Naive thymus-derived CD8-positive, alpha-beta T cell (primary cell): ENCODE results near the gene UBE2D3. TPM values are rescaled to one million over a fixed set of nuclear protein-coding genes. Genes with fewer than 3 reads are reported as not detected.
A peak's percentile ranks its signal among the peaks of the same experiment; 100 is the strongest.
"Not testable (repeated sequence)": the region's sequence is repeated elsewhere in the genome, so short reads cannot be mapped to it uniquely, and the experiment has no call there.

ENCODE experiments used
- ATAC-seq, 2 donors: fragments of 150-1000 bp; cut with Tn5 transposase in 1 of 2; sonication (Bioruptor Pico), chemical (Tn5 transposase) in 1 of 2; 1 replicate in 1 of 2; 2 replicates in 1 of 2; pipeline ENCODE4 v1.10.0; 2021; ENCODE audit warnings: mild to moderate bottlenecking in 2 of 2, moderate library complexity in 2 of 2
- POLR2A ChIA-PET: fragments of 350-600 bp; sonication (Branson Sonifier 250); formaldehyde crosslinking; loops from one replicate; lab custom pipeline; 2021; ENCODE audit warnings: antibody characterized with exemption; lab: Charles Lee
- DNase-seq, 10 donors: peaks; one replicate each; pipeline versions ENCODE4 v3.0.0 to v3.0.0-alpha.2; 2020 to 2022
- H3K27ac Mint-ChIP-seq, 10 donors: one replicate each; pipeline ENCODE4 v1.8.0; 2020 to 2022; ENCODE audit warnings: mild to moderate bottlenecking in 10 of 10, mixed read lengths in 10 of 10, moderate library complexity in 4 of 10, inconsistent platforms in 1 of 10
- H3K27me3 Mint-ChIP-seq, 5 donors: one replicate each; pipeline ENCODE4 v1.8.0; 2021 to 2022; ENCODE audit warnings: mixed read lengths in 5 of 5
- H3K36me3 Mint-ChIP-seq, 3 donors: one replicate each; pipeline ENCODE4 v1.8.0; 2020 to 2022; ENCODE audit warnings: mixed read lengths in 3 of 3, mild to moderate bottlenecking in 2 of 3, inconsistent platforms in 1 of 3
- H3K4me1 Mint-ChIP-seq, 4 donors: one replicate each; pipeline ENCODE4 v1.8.0; 2021 to 2022; ENCODE audit warnings: mixed read lengths in 4 of 4
- H3K4me3 Mint-ChIP-seq, 10 donors: one replicate each; pipeline ENCODE4 v1.8.0; 2020 to 2022; ENCODE audit warnings: mild to moderate bottlenecking in 10 of 10, mixed read lengths in 10 of 10, moderate library complexity in 6 of 10, inconsistent platforms in 1 of 10
- H3K9me3 Mint-ChIP-seq, 9 donors: one replicate each; pipeline ENCODE4 v1.8.0; 2020 to 2022; ENCODE audit warnings: mixed read lengths in 9 of 9, mild to moderate bottlenecking in 3 of 9, inconsistent platforms in 1 of 9, moderate library complexity in 1 of 9
- polyA plus RNA-seq, 3 donors: library from polyadenylated mRNA; unstranded; fragments of 300-500 nt; fragmentation: Illumina TruSeq; gene quantifications; one replicate each; pipeline ENCODE4 v1.2.3, GENCODE V29; 2021
- total RNA-seq, 8 experiments: library from RNA in 2 of 8; stranded (reverse) in 2 of 8; gene quantifications; one replicate each; pipeline ENCODE4 v1.2.3 and lab custom pipeline; 2021 to 2026

The UBE2D3 gene
- total RNA-seq (100 to 1,000 TPM; 385 to 400 TPM), polyA plus RNA-seq (100 to 1,000 TPM; 415 to 475 (median 426) TPM), total RNA-seq (lab: John Stamatoyannopoulos, UW) (403 to 587 (median 448) reads per million in 6 experiments)

- peaks cover 0 to 5% (median 0%) of the 10 kb centered on the region in 5 donors for H3K27me3 Mint-ChIP-seq
- POLR2A ChIA-PET, result interaction anchor here (0.5 to 7.7 kb wide), 38 partner anchors 9 to 1480 kb away, joined by 3 to 237 read pairs (median 5); partner anchors contain the start of genes BDH2, CISD2, MANBA and NFKB1
- ATAC-seq, result peak; percentile 49
- DNase-seq, result peak in 9 of 10 donors; percentile 88 to 98 (median 94)
- H3K27ac Mint-ChIP-seq, result no peak within 1 kb of the TSS
- H3K4me3 Mint-ChIP-seq, result no peak within 1 kb of the TSS
- no peaks in the 10 kb centered on the region for H3K9me3 Mint-ChIP-seq
- peaks cover 19 to 43% (median 38%) of the 10 kb centered on the region in 4 donors for H3K4me1 Mint-ChIP-seq
- peaks cover 0 to 21% (median 12%) of the 10 kb centered on the region in 3 donors for H3K36me3 Mint-ChIP-seq
These were observed at the start of gene UBE2D3 for GRCh38 chr4:102826890-102827673. Gene UBE2D3, minus strand, starts transcription at chr4:102827551. Its CDS starts 1,043 bp downstream, at chr4:102826508.

GRCh38 chr4:102871772-102872171 lies 44.4 kb upstream of the UBE2D3 start:
- ATAC-seq (no peak), DNase-seq (no peak)
- peaks cover 19 to 54% (median 40%) of the 10 kb centered on the region in 4 donors for H3K4me1 Mint-ChIP-seq
- H3K27ac Mint-ChIP-seq, result peak overlapping the region in 1 of 10 donors; percentile 35
- POLR2A ChIA-PET, result interaction anchor here (1.8 kb wide), 1 partner anchor 44 kb away, joined by 4 read pairs; the partner anchor contains the start of gene UBE2D3
- peaks cover 5 to 30% (median 17%) of the 10 kb centered on the region in 3 donors for H3K36me3 Mint-ChIP-seq
- no peak overlapping the region for H3K4me3 Mint-ChIP-seq
- H3K9me3 Mint-ChIP-seq, result peaks cover 0 to 3% (median 0%) of the 10 kb centered on the region in 9 donors
- no peaks in the 10 kb centered on the region for H3K27me3 Mint-ChIP-seq

- Mint-ChIP-seq H3K4me3 (peak overlapping the region; percentile 85 to 99 (median 97)), H3K27me3 (no peaks in the 10 kb centered on the region), H3K27ac (peak overlapping the region; percentile 95 to 100 (median 99)), H3K9me3 (no peaks in the 10 kb centered on the region), H3K36me3 (peaks cover under 1 to 9% (median 8%) of the 10 kb centered on the region in 3 donors), H3K4me1 (peaks cover 16 to 71% (median 50%) of the 10 kb centered on the region in 4 donors)
- ATAC-seq (peak; percentile 42 to 44), DNase-seq (no peak)
- POLR2A ChIA-PET, result interaction anchor here (0.6 to 5.0 kb wide), 17 partner anchors 15 to 525 kb away, joined by 3 to 237 read pairs (median 4); partner anchors contain the start of genes MANBA, SLC39A8, SLC9B2 and UBE2D3
These were observed 42.3 kb upstream of the UBE2D3 start for GRCh38 chr4:102869569-102870197.

GRCh38 chr4:102868781-102869568 lies 41.6 kb upstream of the UBE2D3 start, which contains the start of gene CISD2:
Gene CISD2, plus strand, starts transcription at chr4:102868992. Its CDS starts 93 bp downstream, at chr4:102869085.
- no peaks in the 10 kb centered on the region for H3K9me3 Mint-ChIP-seq
- H3K4me3 Mint-ChIP-seq, result peak within 1 kb of the TSS; percentile 85 to 99 (median 97)
- DNase-seq (peak; percentile 86 to 97 (median 94)), ATAC-seq (peak; percentile 83 to 88)
- peak within 1 kb of the TSS; percentile 95 to 100 (median 99) for H3K27ac Mint-ChIP-seq
- H3K4me1 Mint-ChIP-seq, result peaks cover 15 to 74% (median 51%) of the 10 kb centered on the region in 4 donors
- peaks cover 0 to 7% (median 6%) of the 10 kb centered on the region in 3 donors for H3K36me3 Mint-ChIP-seq
- H3K27me3 Mint-ChIP-seq, result no peaks in the 10 kb centered on the region
- POLR2A ChIA-PET, result interaction anchor here (0.6 to 5.0 kb wide), 19 partner anchors 14 to 524 kb away, joined by 3 to 237 read pairs (median 4); partner anchors contain the start of genes MANBA, SLC39A8, SLC9B2 and UBE2D3

- Mint-ChIP-seq H3K4me1 (peaks cover 15 to 69% (median 51%) of the 10 kb centered on the region in 4 donors), H3K27me3 (no peaks in the 10 kb centered on the region), H3K27ac (peak overlapping the region; percentile 94 to 100 (median 98)), H3K36me3 (peaks cover 0 to 4% (median 3%) of the 10 kb centered on the region in 3 donors), H3K9me3 (no peaks in the 10 kb centered on the region), H3K4me3 (peak overlapping the region; percentile 85 to 99 (median 92))
- ATAC-seq (no peak), DNase-seq (no peak)
- POLR2A ChIA-PET, result interaction anchor here (0.7 to 5.0 kb wide), 15 partner anchors 12 to 546 kb away, joined by 3 to 237 read pairs (median 4); partner anchors contain the start of genes MANBA, SLC9B2 and UBE2D3
These were observed 40.9 kb upstream of the UBE2D3 start for GRCh38 chr4:102868153-102868780.

- DNase-seq, result no peak
- no peak for ATAC-seq
- Mint-ChIP-seq H3K4me3 (peak overlapping the region; percentile 85 to 99 (median 92)), H3K9me3 (no peaks in the 10 kb centered on the region), H3K4me1 (peaks cover 12 to 65% (median 45%) of the 10 kb centered on the region in 4 donors), H3K27me3 (no peaks in the 10 kb centered on the region), H3K36me3 (peaks cover 0 to 6% (median 2%) of the 10 kb centered on the region in 3 donors), H3K27ac (peak overlapping the region; percentile 94 to 100 (median 98))
- POLR2A ChIA-PET, result interaction anchor here (0.7 to 5.0 kb wide), 14 partner anchors 13 to 545 kb away, joined by 3 to 237 read pairs (median 4); partner anchors contain the start of genes MANBA, SLC9B2 and UBE2D3
These were observed 40.2 kb upstream of the UBE2D3 start for GRCh38 chr4:102867278-102868152.

- not testable (repeated sequence) for H3K27me3 Mint-ChIP-seq, ATAC-seq, H3K9me3 Mint-ChIP-seq, DNase-seq
- H3K4me1 Mint-ChIP-seq, result peaks cover 12 to 55% (median 43%) of the 10 kb centered on the region in 4 donors
- peak overlapping the region in 5 of 10 donors; percentile 11 to 65 (median 26) for H3K27ac Mint-ChIP-seq
- POLR2A ChIA-PET, result interaction anchor here (1.5 to 5.0 kb wide), 2 partner anchors 39 to 105 kb away, joined by 3 to 237 read pairs; partner anchors contain the start of genes MANBA and UBE2D3
- peak overlapping the region in 5 of 10 donors; percentile 2 to 36 (median 12) for H3K4me3 Mint-ChIP-seq
- peaks cover 2 to 11% (median 4%) of the 10 kb centered on the region in 3 donors for H3K36me3 Mint-ChIP-seq
These were observed 38.0 kb upstream of the UBE2D3 start for GRCh38 chr4:102865327-102865726.

- Mint-ChIP-seq H3K4me1 (peaks cover 2 to 37% (median 30%) of the 10 kb centered on the region in 4 donors), H3K4me3 (no peak overlapping the region), H3K9me3 (peaks cover 8 to 21% (median 17%) of the 10 kb centered on the region in 9 donors), H3K27ac (no peak overlapping the region), H3K36me3 (peaks cover 13 to 23% (median 18%) of the 10 kb centered on the region in 3 donors), H3K27me3 (no peaks in the 10 kb centered on the region)
- ATAC-seq (no peak), DNase-seq (no peak)
- POLR2A ChIA-PET, result interaction anchor here (0.8 kb wide), 1 partner anchor 11 kb away, joined by 3 read pairs; no protein-coding TSS in a partner anchor
These were observed 35.4 kb upstream of the UBE2D3 start for GRCh38 chr4:102862747-102863146.

GRCh38 chr4:102862016-102862415 lies 34.7 kb upstream of the UBE2D3 start:
- Mint-ChIP-seq H3K27me3 (no peaks in the 10 kb centered on the region), H3K27ac (no peak overlapping the region), H3K36me3 (peaks cover 13 to 23% (median 18%) of the 10 kb centered on the region in 3 donors), H3K4me1 (peaks cover 2 to 34% (median 25%) of the 10 kb centered on the region in 4 donors), H3K9me3 (peaks cover 8 to 21% (median 18%) of the 10 kb centered on the region in 9 donors), H3K4me3 (no peak overlapping the region)
- ATAC-seq, result no peak
- POLR2A ChIA-PET, result no interaction called here
- no peak for DNase-seq
